GM12872 (cell line): Measurements from ENCODE around the gene C1orf87.

Experiments used
- TF ChIP-seq, protein P1 (sequence below): IDR thresholded peaks from 3 replicates; pipeline ENCODE4 v1.5.1; 2011; ENCODE audit warnings: low read depth, mild to moderate bottlenecking, low read length, moderate library complexity; ENCODE audit not compliant: insufficient read depth

Gene C1orf87

DNA sequence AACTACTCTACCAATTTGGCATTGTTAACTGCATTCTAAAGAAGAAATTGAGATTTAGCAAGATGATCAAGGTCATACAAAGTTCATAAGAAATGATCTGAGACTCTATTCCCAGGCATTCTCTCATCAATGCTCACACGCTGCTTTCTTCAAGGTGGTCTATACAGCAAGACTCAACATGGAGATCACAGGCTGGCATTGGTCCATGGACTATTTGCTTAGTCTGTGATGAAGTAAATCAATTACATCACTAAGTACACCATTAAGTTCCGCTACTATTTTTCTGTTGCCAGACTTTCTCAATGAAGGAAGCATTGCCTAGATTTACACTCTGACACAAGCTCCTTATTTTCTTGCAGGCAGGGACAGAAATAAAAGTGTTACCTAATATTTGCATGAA is 95.1 kb downstream of the C1orf87 start:
- TF ChIP-seq, protein P1, sequence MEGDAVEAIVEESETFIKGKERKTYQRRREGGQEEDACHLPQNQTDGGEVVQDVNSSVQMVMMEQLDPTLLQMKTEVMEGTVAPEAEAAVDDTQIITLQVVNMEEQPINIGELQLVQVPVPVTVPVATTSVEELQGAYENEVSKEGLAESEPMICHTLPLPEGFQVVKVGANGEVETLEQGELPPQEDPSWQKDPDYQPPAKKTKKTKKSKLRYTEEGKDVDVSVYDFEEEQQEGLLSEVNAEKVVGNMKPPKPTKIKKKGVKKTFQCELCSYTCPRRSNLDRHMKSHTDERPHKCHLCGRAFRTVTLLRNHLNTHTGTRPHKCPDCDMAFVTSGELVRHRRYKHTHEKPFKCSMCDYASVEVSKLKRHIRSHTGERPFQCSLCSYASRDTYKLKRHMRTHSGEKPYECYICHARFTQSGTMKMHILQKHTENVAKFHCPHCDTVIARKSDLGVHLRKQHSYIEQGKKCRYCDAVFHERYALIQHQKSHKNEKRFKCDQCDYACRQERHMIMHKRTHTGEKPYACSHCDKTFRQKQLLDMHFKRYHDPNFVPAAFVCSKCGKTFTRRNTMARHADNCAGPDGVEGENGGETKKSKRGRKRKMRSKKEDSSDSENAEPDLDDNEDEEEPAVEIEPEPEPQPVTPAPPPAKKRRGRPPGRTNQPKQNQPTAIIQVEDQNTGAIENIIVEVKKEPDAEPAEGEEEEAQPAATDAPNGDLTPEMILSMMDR: no peak

DNA sequence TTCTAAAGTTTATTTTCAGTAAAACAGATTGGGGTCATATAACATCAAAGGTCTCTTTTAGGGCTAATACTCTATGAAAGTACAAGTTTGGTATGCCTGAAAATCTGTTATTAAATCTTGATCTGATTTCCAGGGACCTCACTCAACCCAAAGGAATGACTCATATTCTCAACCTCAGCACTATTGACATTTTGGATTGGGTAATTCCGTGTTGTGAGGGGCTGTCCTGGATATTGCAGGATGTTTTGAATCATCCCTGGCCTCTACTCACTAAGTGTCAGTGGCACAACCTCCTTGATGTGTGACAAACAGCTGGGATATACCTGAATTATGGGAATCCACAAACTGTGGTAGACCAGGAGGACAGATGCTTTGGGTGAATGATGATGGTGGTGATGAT is 95.5 kb downstream of the C1orf87 start:
- TF ChIP-seq, protein P1: no peak

DNA sequence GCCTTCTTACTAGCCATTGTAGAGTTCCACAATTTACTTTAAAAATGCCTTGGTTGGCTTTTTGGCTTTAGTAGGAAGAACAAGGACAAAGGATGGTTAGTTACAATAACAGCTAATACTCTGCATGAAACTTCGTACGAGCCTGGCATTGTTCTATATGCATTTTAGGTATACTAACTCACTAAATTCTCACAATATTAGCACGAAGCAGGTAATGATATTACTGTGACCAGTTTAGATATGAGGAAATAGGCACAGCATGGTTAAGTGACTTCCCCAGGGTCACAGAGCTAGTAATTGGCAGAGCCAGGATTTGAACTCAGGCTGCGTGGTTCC is 96.5 kb downstream of the C1orf87 start:
- TF ChIP-seq, protein P1: no peak

DNA sequence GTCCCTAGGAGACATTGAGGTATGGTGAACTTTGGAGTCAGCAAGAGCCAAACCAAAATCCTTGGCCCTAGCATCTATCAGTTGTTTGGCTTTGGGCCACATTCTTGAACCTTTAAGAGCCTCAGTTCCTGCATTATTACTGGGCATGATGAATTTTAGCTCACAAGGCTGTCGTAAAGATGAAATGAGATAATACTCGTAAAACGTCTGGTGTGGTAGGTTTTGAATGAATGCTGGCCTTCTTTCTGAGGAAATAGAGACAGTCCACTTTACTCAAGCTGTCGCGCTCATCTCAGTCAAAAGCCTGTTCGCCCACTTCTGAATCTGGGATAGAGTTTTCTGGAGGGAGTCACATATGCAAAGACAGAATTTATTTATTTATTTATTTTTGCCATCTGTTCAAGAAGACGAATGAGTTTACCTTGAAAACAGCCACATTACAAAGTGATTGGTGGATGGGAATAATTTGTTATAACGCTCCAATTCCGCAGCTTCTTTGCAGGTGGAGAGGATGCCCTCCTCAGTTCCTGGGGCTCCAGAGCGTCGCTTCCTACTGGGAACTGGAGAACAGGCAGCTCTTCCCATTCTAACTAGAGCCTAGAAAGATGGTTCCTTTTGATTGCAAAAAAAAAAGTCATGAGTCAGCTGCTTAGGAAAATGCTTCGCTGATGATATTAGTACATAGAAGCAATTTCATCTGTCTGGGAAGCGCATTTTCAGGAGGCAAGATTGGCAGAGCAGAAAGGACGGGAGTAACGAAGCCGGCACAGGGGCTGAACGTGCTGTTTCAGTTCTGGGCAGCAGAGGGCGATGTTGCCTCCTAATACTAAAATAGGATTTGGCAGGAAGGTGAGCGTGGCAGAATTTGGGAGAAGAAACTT is 97.1 kb downstream of the C1orf87 start:
- TF ChIP-seq, protein P1: peak; percentile 93

DNA sequence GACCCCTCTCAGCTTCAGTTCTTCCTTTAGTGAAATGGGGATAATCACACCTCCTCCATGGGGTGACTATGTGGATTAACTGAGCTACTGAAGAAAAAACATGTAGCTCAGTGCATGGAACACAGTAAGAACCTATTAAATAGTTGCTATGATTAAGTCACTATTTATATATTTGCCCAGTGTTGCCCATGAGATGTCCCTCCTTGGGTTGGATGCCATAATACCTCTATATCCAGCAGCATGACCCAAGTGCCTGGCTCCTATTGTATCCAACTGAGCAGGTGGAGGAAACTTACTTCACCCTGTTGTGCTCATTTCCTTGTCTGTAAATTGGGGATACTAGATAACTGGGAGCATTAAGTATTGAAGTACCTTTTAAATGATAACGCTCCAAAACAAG is 99.9 kb downstream of the C1orf87 start:
- TF ChIP-seq, protein P1: no peak

DNA sequence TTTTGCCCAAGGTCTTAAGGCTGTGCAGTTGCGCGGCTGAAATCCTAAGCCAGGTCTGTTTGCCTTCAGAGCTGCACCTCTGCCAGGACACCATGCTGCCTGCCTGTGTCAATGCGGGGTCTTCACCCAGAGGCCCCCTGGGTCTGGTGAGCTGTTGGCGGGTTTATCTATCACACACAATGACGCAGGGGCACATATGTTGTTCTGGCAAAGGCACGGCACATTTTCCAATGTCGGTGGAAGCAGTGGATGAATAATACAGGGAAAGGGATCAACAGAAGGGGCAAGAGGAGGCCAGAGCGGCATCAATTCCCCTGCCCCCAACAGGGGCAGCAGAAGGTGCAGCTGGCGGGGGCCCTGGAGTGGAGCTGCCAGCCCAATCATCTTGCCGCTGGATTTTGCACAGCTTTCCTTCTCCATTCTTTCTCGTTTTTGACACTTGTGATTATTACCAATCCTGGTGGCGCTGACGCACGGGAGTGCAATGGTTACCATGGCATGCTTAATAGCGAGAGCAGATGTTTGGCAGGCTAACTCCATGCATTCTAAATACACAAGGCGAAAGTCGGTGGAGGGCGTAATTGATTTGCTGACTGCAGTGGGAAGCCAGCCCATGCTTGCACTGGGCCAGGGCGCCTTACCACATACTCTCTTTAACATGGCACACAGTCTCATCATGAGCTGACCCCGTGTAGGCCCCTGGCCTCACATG is 101.2 kb downstream of the C1orf87 start:
- TF ChIP-seq, protein P1: no peak

DNA sequence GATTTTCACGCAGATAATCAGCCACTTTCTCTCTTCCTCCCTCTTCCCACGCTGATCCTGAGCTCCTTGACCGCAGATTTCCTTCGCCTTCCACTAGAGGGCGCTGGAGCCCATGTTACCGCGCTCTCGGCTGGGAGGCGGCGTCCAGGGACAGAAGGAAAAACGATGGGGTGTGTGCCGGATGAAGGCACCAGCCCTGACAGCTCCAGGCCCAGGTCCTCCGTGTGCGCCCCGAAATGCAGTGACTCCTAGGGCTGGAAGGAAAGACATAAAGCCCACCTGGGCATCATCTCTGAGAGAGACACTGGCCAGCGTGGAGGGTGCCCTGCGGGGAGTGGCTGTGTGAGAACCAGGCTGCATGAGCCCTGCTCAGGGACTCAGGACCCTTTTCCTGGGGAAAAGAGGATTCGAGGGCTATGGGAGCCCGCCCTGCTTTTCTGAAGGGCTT is 102.1 kb downstream of the C1orf87 start:
- TF ChIP-seq, protein P1: peak; percentile 93
